ENCODE results near the gene CXCL12. TPM values are rescaled to one million over a fixed set of nuclear protein-coding genes. Genes with fewer than 3 reads are reported as not detected.

CXCL12 gene
- total RNA-seq, 4 donors from 2014 or later, result 44.7 to 81.2 (median 56.9) TPM

DNA sequence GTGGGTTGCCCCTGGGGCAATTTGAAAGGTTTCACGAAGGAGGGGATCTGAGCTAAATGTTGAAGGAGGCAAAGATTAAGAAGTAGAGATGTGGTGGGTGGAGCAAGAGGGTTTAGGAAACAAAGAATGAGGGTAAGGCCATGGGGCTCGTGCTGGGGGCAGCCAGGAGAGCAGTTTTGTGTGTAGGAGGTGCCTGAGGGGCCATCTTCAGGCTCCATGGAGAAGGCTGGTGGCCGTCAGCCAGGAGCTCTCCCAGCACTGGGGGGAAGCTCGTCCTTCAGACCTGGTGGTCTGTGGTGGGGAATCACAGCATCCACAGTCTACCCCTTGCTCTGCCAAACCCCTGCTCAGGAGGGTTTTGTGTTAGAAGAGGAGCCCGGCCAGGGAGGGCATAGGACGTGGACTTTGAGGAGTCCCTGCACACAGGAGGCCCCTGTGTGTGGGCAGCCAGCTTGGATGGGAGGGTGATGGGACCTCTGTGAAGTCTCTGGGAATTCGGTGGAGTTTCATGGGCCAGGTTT lies 11.8 kb upstream of the CXCL12 start:
- H3K36me3 ChIP-seq, result no peaks in the 10 kb centered on the region
- no peak overlapping the region for H3K27ac ChIP-seq
- TF ChIP-seq POLR2A (IDR thresholded peaks at IDR 0.05) (no peak), POLR2AphosphoS5 (IDR thresholded peaks at IDR 0.05) (no peak), EP300 (IDR thresholded peaks at IDR 0.05) (no peak)
- TF ChIP-seq, protein P1, sequence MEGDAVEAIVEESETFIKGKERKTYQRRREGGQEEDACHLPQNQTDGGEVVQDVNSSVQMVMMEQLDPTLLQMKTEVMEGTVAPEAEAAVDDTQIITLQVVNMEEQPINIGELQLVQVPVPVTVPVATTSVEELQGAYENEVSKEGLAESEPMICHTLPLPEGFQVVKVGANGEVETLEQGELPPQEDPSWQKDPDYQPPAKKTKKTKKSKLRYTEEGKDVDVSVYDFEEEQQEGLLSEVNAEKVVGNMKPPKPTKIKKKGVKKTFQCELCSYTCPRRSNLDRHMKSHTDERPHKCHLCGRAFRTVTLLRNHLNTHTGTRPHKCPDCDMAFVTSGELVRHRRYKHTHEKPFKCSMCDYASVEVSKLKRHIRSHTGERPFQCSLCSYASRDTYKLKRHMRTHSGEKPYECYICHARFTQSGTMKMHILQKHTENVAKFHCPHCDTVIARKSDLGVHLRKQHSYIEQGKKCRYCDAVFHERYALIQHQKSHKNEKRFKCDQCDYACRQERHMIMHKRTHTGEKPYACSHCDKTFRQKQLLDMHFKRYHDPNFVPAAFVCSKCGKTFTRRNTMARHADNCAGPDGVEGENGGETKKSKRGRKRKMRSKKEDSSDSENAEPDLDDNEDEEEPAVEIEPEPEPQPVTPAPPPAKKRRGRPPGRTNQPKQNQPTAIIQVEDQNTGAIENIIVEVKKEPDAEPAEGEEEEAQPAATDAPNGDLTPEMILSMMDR (IDR thresholded peaks at IDR 0.05), result no peak
- H3K4me1 ChIP-seq, result no peaks in the 10 kb centered on the region
- no peaks in the 10 kb centered on the region for H3K9me3 ChIP-seq
- no peak overlapping the region for H3K4me3 ChIP-seq
- H3K27me3 ChIP-seq, result peaks cover 24% of the 10 kb centered on the region
- ATAC-seq, result no peak
- WGBS, 2 donors (ENCODE audit: low coverage in 1 of 2), result 69 to 100% methylated on average over 1 to 2 of the region's 7 CpGs

DNA sequence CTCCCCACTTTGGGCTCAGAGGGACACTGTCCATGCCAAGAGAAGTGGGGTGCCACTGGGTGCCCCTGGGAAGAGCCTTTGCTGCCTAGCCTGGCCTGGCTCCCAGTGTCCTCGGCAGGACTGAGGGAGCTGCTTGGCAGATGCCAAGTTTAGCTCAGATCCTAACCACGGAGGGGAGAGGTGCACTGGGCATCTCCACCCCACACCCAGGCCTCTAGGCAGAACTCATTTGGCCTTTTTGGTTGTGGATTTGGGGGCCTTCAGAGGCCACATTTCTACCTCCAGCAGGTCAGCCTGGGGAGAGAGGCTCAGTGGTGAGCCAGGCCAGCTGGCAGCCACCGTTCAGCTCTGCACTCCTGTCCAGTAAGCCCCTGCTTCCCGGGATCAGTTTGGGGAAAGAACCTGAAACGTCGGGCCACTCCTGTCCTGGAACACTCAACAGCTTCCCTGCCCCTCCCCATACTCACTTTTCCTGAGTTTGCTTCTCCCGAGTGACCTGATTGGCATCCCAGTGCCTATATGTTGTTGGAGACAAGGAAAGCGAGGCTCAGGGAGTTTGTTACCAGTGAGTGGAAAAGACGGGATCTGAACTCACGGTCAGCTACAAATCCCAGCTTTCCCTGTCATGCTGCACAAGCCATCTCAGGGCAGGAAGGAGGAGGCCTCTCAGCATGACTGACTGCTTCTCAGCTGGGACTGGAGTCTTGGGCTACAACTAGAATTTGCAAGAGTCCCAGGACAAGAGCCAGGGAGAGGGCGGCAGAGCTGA lies 11.2 kb upstream of the CXCL12 start:
- H3K4me3 ChIP-seq, result no peak overlapping the region
- H3K4me1 ChIP-seq, result no peaks in the 10 kb centered on the region
- 50 to 100% methylated on average over 2 to 3 of the region's 11 CpGs for WGBS, 2 donors (ENCODE audit: low coverage in 1 of 2)
- H3K27me3 ChIP-seq, result peaks cover 24% of the 10 kb centered on the region
- H3K9me3 ChIP-seq, result no peaks in the 10 kb centered on the region
- ATAC-seq, result no peak
- no peak overlapping the region for H3K27ac ChIP-seq
- TF ChIP-seq, protein P1 (IDR thresholded peaks at IDR 0.05), result no peak
- TF ChIP-seq EP300 (IDR thresholded peaks at IDR 0.05) (no peak), POLR2A (IDR thresholded peaks at IDR 0.05) (no peak), POLR2AphosphoS5 (IDR thresholded peaks at IDR 0.05) (no peak)
- H3K36me3 ChIP-seq, result no peaks in the 10 kb centered on the region

GRCh38 chr10:44395396-44395795 lies 10.5 kb upstream of the CXCL12 start:
- peaks cover 24% of the 10 kb centered on the region for H3K27me3 ChIP-seq
- TF ChIP-seq EP300 (IDR thresholded peaks at IDR 0.05) (no peak), POLR2AphosphoS5 (IDR thresholded peaks at IDR 0.05) (no peak), POLR2A (IDR thresholded peaks at IDR 0.05) (no peak)
- TF ChIP-seq, protein P1 (IDR thresholded peaks at IDR 0.05), result no peak

GRCh38 chr10:44394696-44395381 lies 9.9 kb upstream of the CXCL12 start:
- no peak for ATAC-seq
- no peak for TF ChIP-seq EP300 (IDR thresholded peaks at IDR 0.05)
- TF ChIP-seq POLR2AphosphoS5 (IDR thresholded peaks at IDR 0.05), result no peak
- no peak for TF ChIP-seq POLR2A (IDR thresholded peaks at IDR 0.05)
- TF ChIP-seq, protein P1 (IDR thresholded peaks at IDR 0.05), result no peak
- H3K9me3 ChIP-seq, result no peaks in the 10 kb centered on the region
- H3K27me3 ChIP-seq, result peaks cover 24% of the 10 kb centered on the region
- 100% methylated on average over 1 to 2 of the region's 4 CpGs for WGBS, 2 donors (ENCODE audit: low coverage in 1 of 2)
- H3K4me1 ChIP-seq, result no peaks in the 10 kb centered on the region
- no peaks in the 10 kb centered on the region for H3K36me3 ChIP-seq
- H3K27ac ChIP-seq, result no peak overlapping the region
- no peak overlapping the region for H3K4me3 ChIP-seq

More at GRCh38 chr10:44395396-44395795, 10.5 kb upstream of the CXCL12 start:
- no peak for ATAC-seq
- Histone ChIP-seq H3K36me3 (no peaks in the 10 kb centered on the region), H3K9me3 (no peaks in the 10 kb centered on the region), H3K27ac (no peak overlapping the region), H3K4me3 (no peak overlapping the region), H3K4me1 (no peaks in the 10 kb centered on the region)
- WGBS, 2 donors (ENCODE audit: low coverage in 1 of 2), result 50 to 73% methylated on average over 2 to 5 of the region's 5 CpGs
